ENCODE results near the gene HMGXB4.

DNA sequence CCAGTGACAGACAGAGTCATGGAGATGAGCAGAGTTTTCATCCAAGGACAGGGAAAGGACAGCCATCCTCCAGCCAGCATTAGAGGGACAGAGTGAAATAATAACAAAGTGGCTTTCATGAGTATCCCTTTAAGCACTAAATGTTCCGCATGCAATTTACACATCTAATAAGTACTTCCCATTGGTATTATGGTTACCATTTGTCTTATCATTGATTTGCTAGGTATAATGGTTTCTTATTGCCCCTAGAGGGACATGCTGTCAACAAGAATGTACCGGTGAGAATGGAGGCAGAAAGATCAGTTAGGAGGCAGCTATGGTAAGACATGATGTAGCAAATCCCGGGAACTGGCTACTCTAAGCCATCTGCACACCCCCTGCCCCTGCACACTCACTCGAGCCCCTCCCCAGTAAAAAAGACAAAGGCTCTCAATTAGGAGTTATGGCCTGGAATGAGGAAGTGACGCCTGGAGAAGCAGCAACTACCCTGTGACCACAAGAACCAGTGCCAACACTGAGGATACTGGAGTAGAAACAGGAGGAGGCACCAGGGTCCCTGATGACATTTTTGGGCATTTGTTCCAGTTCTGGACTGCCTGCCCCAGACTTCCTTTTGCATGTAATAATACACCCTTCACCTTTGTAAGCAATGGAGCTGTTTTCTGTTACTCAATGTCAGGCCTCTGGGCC lies 30.2 kb upstream of the HMGXB4 start:
- TF ChIP-seq, protein P1, sequence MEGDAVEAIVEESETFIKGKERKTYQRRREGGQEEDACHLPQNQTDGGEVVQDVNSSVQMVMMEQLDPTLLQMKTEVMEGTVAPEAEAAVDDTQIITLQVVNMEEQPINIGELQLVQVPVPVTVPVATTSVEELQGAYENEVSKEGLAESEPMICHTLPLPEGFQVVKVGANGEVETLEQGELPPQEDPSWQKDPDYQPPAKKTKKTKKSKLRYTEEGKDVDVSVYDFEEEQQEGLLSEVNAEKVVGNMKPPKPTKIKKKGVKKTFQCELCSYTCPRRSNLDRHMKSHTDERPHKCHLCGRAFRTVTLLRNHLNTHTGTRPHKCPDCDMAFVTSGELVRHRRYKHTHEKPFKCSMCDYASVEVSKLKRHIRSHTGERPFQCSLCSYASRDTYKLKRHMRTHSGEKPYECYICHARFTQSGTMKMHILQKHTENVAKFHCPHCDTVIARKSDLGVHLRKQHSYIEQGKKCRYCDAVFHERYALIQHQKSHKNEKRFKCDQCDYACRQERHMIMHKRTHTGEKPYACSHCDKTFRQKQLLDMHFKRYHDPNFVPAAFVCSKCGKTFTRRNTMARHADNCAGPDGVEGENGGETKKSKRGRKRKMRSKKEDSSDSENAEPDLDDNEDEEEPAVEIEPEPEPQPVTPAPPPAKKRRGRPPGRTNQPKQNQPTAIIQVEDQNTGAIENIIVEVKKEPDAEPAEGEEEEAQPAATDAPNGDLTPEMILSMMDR (optimal IDR thresholded peaks at IDR 0.05 in 1 of 3, IDR thresholded peaks at IDR 0.05 in 1 of 3, conservative IDR thresholded peaks at IDR 0.05 in 1 of 3; ENCODE audit: extremely low read depth in 1 of 3, insufficient read depth in 2 of 3, low read length in 3 of 3): no peak
- no peak for TF ChIP-seq EZH2 (IDR thresholded peaks at IDR 0.05; ENCODE audit: low read length)
